ENCODE results near the gene NEGR1.

The NEGR1 gene

GRCh38 chr1:72229893-72230292 is 52.4 kb downstream of the NEGR1 start:
- DNase-seq, result no peak

DNA sequence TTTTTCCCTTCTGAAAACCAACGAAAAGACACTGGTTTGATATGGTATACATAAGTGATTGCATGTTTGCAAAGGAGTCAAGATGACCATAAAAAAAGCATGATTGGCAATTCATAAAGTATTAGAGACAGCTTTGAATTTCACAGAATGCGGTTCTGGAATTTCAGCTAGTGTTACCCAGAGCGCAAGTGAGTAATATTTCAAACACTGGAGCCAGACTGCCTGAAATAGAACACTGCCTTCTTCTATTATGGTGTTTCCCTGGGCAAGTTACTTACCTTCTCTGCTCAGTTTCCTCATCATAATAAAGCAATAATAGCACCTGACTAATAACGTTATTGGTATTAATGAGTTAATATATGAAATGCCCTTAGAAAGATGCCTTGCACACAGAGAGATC is 54.7 kb downstream of the NEGR1 start:
- DNase-seq, result no peak

DNA sequence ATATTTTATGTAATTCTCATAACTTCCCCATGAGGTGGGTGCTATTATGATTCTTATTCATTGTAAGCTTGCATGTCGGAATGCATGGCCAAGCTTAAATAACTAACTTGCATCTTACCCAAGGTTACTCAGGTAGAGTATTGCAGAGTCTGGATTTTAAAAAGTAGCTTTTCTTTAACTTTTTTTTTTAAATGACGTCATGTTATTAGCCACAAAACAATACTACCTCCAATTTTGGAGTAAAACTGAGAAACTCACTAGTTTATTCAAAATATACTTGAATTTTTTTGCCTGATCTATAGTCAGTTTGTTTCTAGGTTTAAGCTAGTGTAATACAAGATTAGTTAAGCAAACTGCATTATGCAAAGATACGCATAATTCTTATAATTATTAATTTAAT is 57.8 kb downstream of the NEGR1 start:
- DNase-seq, result no peak

GRCh38 chr1:72221811-72222210 is 60.5 kb downstream of the NEGR1 start:
- no peak for DNase-seq

- DNase-seq, result no peak
Measured at GRCh38 chr1:72218141-72218739, 64.1 kb downstream of the NEGR1 start.

DNA sequence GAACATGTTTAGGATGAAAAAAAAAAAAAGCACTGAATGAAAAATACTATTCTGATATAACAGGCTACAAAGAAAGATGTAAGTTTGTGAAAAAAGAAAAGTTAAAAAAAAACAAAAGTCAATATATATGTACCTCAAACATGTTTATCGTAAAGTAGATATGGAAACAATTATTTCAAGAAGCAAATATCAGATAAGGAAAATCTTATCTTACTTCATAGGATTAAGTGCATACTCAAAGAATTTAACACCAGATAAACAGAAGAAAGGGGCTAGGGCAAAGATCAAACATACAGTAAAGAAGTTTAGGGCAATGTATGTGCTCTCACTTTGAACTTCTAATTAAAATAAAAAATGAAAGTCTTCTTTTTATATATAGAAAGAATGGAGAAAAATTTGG is 75.3 kb downstream of the NEGR1 start:
- no peak for DNase-seq

DNA sequence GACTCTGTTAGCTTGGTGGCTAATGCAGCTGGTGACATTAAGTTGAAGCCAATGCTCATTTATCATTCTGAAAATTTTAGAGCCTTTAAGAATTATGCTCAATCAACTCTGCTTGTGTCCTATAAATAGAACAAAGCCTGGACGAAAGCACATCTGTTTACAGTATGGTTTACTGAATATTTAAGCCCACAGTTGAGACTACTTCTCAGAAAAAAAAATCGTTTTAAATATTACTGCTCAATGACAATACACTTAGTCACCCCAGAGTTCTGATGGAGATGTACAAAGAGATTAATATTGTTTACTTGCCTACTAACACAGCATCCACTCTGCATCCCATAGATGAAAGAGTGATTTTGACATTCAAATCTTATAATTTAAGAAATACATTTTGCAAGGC is 79.6 kb downstream of the NEGR1 start:
- DNase-seq, result no peak

DNA sequence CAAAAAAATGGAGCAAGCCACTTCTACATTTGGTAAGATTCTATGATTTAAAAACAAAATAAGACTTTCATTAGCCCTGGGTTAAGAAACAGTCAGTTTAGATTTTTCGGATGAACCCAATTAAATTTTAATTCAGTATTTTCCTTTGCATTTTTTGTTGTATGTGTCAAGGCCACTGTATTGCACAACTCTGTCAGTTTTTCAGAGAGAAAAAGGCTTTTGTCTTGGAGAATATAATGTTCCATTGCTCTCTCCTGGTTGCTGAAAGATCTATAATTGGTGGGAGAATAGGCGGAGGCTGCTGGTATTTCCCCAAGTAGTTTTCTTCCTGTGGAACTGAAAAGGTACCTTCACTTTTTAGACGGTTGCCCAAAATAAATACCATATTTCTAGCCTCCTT is 84.6 kb downstream of the NEGR1 start:
- no peak for DNase-seq

GRCh38 chr1:72186733-72187307 is 95.5 kb downstream of the NEGR1 start:
- DNase-seq, result no peak

DNA sequence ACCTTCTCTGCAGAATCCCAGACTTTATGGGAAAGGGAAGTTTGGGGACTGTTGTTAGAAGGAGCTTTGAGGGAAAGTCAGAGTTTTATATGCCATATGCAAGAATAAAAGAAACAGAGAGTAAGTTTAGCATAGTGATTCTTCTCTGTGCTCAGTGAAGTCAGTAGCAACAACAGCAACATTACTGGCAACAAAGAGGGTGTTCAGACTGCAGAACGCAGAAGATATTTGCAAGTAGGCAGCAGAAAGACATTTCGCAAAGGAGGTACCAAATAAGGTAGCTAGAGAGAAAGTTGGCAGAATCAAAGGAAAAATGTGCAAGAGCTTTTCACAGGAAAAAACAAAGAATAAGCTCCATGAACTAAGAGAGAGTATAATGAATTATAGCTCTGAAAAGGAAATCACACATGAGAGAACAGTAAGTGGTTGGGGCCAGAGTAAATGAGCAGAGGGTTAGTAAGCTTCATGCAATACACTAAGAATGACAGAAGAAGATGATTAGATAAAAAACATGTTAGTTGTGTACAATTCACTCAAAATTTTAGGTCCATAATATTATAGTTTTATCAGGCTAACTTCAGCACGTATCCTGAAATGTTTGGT is 98.1 kb downstream of the NEGR1 start:
- DNase-seq, result no peak

GRCh38 chr1:72182859-72183258 is 99.5 kb downstream of the NEGR1 start:
- no peak for DNase-seq

GRCh38 chr1:72178266-72178665 is 104.1 kb downstream of the NEGR1 start:
- no peak for DNase-seq

GRCh38 chr1:72177711-72178110 is 104.6 kb downstream of the NEGR1 start:
- DNase-seq, result no peak

DNA sequence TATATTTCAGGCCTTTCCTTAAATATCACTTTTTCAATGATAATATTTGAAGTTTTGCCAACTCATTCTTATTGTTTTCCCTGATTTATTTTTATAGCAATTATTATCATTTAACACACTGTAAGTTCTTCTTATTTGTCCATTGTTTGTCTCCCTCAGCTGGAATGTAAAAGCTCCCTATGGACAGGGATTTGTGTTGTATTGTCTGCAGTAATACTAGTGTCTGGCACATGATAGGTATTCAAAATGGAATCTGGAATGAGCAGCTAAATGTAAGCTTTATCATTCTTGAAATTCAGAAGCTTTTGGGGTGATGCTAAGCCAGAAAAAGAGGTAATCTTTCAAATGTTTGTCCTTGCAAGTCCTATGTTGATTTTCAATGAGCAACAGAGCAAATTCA is 112.1 kb downstream of the NEGR1 start:
- no peak for DNase-seq

DNA sequence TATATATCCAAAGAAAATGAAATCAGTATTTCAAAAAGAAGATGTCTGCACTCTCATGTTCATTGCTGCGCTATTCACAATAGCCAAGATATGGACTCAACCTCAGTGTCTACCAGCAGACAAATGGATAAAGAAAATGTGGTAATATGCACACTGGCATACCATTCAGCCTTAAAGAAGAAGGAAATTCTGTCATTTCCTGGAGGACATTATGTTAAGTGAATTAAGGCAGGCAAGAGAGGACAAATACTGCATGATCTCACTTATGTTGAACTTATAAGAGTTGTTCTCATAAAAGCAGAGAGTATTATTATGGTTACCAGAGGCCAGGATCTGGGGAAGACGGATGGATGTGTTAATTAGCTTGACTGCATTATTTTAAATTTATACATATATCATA is 115.9 kb downstream of the NEGR1 start:
- no peak for DNase-seq

DNA sequence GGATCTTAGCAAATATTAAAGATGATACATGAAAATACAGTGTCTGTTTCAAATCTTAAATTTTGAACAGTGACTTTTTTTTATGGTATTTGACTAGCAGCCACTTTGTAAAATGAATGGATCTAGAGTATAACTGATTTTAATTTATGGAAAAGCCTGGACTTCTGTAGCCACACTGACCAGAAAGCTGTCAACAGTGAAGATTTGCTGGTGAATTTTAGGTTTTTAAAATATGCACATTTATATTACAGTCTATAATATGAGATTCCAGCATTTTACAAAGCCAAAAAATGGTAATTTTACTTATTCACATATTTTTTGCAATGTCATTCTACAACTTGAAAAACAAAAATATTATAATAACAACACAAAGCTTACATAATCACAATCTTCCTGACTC is 131.8 kb downstream of the NEGR1 start:
- DNase-seq, result no peak

GRCh38 chr1:72141875-72142274 is 140.5 kb downstream of the NEGR1 start:
- no peak for DNase-seq

- DNase-seq, result no peak
Measured at GRCh38 chr1:72140222-72140621, 142.1 kb downstream of the NEGR1 start.

DNA sequence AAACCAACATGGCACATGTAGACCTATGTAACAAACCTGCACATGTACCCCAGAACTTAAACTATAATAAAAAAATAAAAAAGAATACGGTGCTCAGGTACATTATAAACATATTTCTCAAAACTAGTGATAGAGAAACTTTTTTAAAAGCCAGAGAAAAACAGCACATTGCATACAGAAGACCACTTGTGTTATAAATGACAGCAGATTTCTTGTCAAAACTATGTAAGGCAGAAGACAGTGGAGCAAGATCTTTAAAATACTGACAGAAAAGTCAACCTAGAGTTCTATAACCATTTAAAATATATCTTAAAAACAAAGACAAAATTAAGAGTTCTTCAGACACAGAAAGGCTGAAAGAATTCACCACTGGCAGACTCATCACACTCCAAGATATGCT is 144.7 kb downstream of the NEGR1 start:
- DNase-seq, result no peak

GRCh38 chr1:72129869-72130268 is 152.5 kb downstream of the NEGR1 start:
- no peak for DNase-seq

DNA sequence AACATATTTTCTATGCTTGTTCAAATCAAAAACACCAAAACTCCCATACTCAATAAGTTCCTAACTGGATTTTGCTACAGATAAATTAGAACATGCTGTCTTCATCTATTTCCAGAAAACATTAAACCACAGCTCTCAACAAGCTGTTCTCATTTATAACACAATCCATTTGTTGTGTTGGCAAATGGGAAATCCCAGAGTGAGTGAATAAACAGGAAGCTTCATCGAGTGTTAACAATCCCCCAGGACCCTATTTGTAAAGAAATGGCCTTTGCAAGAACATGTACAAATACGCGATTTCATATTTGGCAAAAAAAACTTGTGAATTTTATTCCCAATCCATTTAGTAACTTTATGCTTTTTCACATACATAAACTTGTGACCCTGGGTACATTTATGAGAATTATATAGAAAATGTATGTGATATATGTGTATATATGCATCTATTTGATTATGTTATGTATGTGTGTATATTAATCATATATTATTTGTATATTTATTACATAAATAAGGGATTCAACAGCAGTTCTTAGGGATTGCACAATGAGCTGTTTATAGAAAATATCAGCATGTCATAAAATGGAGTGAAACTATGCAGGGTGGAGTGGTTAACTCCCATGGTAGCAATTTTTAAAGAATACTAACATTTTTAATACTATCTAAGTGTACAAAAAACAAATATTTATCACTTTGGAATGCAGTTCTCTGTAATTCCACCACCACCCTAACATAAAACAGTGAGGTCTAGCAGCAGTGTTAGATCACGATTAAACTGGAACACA is 160.0 kb downstream of the NEGR1 start:
- DNase-seq, result no peak

- DNase-seq, result no peak
Measured at GRCh38 chr1:72119491-72119890, 162.8 kb downstream of the NEGR1 start.

DNA sequence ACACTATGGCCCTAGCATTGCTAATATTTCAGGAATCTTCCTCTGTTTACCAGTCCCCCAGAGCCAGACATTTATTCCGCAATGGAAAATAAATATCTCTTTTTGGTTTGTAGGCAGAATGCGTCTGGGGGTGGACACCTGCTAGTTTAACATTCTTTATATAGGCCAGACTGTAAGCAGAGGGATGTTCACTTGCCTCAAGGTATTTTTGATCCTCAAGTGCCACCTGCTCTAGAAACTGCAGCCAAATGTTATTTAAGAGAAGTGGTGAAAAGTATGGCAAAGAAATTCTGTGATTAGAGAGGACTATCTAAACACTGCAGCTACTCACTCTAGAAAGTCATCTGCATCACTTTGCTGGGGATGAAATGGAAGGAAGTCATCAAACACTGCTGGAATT is 164.7 kb downstream of the NEGR1 start:
- DNase-seq, result no peak

DNA sequence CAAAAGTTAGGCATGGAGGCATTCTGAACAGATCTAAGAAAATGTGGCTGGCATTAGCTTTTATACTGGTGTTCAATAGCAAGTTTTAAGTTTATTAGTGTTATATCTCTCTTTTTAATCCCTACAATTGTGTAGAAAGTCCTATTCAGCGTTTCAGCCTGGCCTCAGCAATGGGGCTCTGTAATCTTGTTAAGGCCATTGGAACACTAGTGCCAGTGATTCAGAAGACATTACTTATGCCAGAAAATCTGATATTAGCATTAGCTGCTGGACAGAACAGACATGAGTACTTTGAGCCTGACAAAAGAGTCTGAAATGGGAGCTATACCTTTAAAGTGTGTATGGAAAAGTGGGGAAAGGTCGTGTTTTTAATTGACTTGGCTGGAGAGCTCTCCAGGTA is 167.0 kb downstream of the NEGR1 start:
- DNase-seq, result no peak

All from stimulated activated CD4-positive, alpha-beta T cell treated with anti-CD3 and anti-CD28 coated beads, Interleukin-2, amount 100 ng/mL, for 24 hours (primary cell).